ENCODE measurements around the gene RAB3GAP2. TPM values are rescaled to one million over a fixed set of nuclear protein-coding genes. Genes with fewer than 3 reads are reported as not detected.
"Not testable (repeated sequence)": the region's sequence is repeated elsewhere in the genome, so short reads cannot be mapped to it uniquely, and the experiment has no call there.

Gene RAB3GAP2, protein sequence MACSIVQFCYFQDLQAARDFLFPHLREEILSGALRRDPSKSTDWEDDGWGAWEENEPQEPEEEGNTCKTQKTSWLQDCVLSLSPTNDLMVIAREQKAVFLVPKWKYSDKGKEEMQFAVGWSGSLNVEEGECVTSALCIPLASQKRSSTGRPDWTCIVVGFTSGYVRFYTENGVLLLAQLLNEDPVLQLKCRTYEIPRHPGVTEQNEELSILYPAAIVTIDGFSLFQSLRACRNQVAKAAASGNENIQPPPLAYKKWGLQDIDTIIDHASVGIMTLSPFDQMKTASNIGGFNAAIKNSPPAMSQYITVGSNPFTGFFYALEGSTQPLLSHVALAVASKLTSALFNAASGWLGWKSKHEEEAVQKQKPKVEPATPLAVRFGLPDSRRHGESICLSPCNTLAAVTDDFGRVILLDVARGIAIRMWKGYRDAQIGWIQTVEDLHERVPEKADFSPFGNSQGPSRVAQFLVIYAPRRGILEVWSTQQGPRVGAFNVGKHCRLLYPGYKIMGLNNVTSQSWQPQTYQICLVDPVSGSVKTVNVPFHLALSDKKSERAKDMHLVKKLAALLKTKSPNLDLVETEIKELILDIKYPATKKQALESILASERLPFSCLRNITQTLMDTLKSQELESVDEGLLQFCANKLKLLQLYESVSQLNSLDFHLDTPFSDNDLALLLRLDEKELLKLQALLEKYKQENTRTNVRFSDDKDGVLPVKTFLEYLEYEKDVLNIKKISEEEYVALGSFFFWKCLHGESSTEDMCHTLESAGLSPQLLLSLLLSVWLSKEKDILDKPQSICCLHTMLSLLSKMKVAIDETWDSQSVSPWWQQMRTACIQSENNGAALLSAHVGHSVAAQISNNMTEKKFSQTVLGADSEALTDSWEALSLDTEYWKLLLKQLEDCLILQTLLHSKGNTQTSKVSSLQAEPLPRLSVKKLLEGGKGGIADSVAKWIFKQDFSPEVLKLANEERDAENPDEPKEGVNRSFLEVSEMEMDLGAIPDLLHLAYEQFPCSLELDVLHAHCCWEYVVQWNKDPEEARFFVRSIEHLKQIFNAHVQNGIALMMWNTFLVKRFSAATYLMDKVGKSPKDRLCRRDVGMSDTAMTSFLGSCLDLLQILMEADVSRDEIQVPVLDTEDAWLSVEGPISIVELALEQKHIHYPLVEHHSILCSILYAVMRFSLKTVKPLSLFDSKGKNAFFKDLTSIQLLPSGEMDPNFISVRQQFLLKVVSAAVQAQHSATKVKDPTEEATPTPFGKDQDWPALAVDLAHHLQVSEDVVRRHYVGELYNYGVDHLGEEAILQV (N-terminal part only)
- total RNA-seq: 33.0 TPM

DNA sequence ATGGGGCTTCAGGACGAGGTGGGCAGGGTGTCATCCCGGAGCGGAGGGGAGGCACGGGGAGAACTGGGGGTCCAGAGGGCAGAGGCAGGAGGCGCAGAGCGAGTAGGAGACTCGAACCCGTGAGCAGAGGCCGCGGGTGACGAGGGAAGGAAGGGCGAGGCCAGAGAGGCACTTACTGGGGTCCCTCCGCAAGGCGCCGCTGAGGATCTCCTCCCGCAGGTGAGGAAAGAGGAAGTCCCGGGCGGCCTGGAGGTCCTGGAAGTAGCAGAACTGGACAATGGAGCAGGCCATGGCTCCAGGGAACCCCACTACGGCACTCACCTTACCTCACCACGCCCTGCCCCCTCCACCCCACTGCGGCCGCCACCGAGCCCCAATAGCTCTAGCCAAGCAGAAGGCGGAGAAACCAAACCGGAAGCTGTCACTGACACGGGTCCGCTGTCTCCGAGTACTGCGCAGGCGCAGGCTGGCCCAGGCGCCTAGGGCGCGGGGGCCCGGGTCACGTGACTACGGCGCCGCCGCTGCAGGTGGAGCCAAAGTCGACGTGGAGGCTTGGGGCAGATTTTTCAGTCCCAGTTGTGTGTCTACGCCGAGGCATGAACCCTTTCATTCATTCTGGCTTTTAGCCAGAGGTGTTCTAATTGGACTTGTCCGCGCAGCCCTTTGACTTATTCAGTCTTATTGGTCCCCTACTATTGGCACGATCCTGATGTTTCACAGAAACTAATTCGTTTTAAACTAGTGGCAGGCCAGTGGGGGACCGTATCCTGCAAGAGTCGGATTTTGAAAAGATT lies at the start of gene RAB3GAP2:
Gene RAB3GAP2, minus strand, starts transcription at position 407 of the 794 bp plus-strand sequence. Its CDS starts 116 bp downstream, at position 291.
- DNase-seq (ENCODE audit: low spot score in 2 of 2) (peak; percentile 75 to 89), FAIRE-seq (no peak)

DNA sequence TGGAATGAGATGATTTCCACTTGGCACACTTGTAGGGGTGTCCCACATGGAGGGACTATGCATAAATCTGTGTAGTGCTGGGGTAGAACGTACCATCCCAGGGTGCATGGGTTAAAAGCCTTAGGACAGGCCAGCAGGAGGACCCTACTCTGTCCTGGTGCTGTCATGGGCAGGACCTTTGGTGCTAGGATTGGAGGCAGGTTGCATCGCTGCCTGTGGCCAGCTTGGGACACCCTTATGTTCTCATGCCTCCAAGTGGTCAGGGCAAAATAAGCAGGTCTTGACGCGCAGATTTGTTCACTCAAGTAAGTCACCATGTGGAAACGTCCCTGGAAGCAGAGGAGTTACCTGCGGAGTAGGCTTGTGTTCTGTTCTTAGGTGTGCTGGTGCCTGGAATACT lies 49.5 kb upstream of the RAB3GAP2 start:
- DNase-seq (ENCODE audit: low spot score in 2 of 2) (no peak), FAIRE-seq (no peak)

DNA sequence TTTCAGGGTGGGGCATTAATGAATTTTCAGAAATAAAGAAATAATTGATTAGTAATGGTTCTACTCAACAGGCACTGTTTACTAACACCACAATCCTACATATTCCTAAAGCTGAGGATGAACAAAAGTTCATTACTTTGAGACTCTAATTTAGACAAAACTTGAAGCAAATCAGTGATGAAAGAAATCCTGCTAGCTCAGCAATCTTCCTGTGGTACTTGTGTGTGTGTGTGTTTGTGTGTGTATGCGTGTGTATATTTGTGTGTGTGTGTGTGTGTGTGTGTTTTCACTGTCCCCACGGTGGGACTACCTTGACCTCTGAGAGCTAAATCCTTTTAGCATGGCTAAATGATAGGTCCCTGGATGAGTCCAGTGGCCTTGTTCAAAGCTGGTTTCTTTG lies 48.5 kb upstream of the RAB3GAP2 start:
- FAIRE-seq (no peak), DNase-seq (ENCODE audit: low spot score in 2 of 2) (no peak)

DNA sequence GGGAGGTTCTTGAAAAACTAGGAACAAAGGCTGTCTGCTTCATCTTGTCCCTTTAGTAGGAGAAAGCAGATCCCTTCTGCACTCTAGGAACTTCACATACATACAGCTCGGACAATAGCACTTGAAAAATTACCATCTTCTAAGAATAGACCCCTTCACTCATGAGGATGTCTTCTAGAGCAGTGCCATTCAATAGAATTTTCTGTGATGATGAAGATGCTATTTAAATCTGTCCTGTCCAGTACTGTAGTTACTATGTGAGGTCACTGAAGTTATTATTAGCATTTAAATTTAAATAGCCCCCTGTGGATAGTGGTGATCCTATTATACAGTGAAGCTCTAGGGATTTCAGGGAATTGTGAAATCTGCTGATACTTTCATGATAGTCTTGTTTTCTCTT lies 46.4 kb upstream of the RAB3GAP2 start:
- FAIRE-seq (no peak), DNase-seq (ENCODE audit: low spot score in 2 of 2) (no peak)

DNA sequence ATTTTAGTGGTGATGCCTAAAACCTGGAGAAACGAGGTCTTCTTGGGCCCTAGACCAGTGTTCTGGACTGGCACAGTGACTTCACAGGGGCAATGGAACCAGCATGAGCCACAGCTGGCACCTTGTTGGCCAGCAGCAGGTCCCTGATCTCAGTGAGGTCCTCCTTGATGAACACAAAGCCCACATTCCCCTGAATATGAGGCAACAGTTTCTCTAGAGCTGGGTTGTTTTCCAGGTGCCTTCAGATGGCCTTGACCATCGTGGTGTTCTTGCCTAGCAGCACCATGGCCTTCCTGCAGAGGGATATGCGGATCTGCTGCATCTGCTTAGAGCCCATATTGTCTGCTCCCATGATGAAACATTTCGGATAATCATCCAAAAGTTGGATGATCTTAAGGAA lies 44.9 kb upstream of the RAB3GAP2 start:
- FAIRE-seq (no peak), DNase-seq (ENCODE audit: low spot score in 2 of 2) (no peak)

DNA sequence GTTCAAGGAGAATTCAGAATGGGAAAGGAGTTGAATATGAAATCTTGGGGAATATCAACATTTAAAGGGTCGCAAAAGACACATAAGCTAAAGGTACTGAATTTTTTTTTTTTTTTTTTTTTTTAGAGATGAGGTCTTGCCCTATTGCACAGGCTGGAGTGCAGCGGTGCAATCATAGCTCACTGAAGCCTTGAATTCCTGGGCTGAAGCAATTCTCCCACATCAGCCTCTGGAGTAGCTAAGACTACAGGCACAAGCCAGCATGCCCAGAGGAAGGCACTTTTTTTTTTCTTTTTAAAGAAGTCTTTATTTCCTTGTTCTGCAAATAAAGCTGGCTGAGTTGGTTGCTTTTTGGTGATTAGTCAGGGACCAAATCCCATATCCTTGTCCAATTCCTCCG lies 44.1 kb upstream of the RAB3GAP2 start:
- FAIRE-seq: no peak
- DNase-seq (ENCODE audit: low spot score in 2 of 2): no peak

DNA sequence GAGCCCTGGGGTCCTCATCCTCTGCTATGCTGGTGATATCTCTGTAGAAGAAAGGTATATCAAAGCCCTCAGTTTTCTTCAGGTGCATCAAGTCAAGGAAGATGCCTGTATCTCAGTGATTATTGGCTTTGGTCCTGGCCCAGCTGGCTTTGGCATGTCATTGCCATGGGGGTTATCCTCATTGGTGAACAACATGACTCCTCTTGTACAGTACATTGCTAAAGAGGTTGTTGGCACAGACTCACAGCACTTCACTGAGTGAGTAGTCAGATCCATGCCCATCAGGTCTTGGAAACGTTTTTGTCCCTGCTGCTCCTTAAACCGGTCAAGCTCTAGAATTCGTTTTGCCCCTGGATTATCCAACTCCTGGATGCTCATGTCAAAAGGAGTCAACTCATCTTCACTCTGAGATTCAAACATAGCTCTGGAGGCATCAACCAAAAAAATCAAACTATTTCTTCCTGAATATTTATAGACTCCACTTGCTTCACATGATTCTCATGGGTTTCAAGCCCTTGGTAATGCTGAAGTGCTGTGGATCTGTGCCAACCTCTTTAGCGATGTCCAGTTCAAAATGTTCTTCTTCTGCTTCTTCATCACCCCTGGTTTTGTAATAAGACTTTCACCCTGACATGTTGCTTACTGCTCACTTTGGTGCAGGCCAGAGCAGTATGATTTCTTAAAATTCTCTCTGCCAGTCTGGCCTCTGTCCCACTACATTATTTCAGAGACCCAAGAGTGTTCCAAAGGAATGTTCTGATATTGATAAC lies 43.0 kb upstream of the RAB3GAP2 start:
- DNase-seq (ENCODE audit: low spot score in 2 of 2) (no peak), FAIRE-seq (no peak)

DNA sequence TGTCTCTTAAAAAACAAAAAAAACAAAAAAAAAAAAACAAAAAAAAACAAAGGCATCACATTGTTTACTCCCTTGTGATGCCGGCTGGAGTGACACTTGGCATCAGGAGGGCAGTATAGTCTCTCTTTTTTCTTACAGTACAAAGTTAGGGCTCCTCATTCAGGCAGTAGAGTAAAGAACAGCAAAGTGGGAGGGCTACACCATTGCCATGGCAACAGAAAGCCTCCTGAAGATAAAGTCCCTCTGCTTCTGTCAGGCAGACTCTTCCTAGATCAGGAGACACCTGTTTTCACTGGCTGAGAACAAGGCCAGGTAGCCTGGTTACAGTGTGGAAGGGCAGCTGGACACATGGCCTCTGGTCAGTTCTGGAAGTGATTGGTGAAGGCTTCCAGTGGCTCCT lies 41.3 kb upstream of the RAB3GAP2 start:
- no peak for FAIRE-seq

DNA sequence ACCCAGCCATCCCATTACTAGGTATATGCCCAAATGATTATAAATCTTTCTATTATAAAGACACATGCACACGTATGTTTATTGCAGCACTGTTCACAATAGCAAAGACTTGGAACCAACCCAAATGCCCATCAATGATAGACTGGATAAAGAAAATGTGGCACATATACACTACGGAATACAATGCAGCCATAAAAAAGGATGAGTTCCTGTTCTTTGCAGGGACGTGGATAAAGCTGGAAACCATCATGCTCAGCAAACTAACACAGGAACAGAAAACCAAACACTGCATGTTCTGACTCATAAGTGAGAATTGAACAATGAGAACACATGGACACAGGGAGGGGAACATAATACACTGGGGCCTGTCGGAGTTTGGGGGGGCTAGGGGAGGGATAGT lies 37.9 kb upstream of the RAB3GAP2 start:
- not testable (repeated sequence) for DNase-seq (ENCODE audit: low spot score in 2 of 2); FAIRE-seq

More for the DNA sequence above, 41.3 kb upstream of the RAB3GAP2 start:
- DNase-seq (ENCODE audit: low spot score in 2 of 2): no peak

DNA sequence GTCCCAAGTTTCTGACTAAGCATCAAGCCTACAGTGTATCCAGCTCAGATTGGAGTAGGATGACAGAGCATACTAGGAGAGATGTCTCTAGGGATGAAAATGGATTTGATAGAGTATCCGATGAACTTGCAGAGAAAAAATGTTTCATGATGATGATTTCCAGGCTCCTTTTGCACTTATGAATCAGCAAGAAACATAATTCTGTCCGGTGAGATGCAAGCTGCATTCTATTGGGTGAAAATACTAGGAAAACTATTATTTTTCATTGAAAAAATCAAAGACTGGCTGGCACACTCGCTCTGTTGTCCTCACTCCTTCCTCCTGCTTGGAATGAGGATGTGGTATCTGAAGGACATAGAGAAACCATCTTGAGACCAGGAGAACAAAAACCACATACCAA lies 35.4 kb upstream of the RAB3GAP2 start:
- DNase-seq (ENCODE audit: low spot score in 2 of 2) (no peak), FAIRE-seq (no peak)

DNA sequence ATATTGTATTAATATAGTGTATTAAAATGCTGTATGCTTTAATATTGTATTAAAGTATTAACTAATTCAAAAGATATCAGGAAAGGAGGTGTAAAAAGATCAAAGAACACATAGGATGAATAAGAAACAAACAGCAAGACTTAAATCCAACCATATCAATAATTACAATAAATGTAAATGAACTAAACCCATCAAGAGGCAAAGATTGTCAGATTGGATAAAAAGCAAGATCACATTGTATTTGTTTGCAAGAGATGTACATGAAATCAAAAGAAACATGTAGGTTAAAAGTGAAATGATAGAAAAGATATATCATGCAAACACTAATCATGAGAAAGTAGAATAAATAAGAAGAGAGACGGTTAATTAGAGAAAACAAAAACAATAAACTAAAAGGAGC lies 34.1 kb upstream of the RAB3GAP2 start:
- DNase-seq (ENCODE audit: low spot score in 2 of 2): no peak
- no peak for FAIRE-seq

DNA sequence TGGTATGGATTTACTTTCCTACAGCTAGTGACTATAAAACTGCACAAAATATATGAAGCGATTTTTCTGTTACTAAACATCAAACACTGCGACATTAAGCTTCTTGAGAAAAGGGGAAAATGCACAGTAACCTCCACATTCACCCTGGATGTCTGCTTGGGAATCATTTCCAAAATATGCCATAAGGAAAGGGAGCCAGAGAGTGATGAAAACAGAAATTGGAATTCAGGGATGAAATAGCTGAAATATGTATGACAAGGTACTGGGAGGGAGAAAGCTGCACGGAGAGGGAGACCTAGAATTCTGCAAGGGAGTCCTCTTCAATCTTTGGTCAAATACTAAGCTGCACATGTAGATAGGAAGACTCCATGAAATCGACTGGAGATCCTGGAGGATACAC lies 31.6 kb upstream of the RAB3GAP2 start:
- no peak for FAIRE-seq

DNA sequence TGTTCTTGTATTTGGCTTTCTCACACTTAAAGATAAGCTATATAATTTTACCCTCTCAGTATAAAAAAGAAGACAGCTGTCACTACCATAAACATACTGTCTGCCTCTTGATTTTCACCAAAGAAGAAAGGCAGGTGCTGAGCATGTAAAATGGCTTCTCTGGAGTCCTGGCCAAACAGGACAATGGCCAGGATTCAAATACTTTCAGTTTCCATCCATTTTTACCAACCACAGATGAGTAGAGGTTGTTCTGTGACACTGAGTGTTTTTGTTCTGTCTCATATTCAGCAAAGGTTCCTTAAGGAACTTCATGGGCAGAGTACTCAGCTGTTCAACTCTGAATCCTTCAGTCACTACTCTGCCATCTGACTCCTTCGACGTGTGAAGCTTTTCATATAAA lies 29.4 kb upstream of the RAB3GAP2 start:
- DNase-seq (ENCODE audit: low spot score in 2 of 2) (no peak), FAIRE-seq (no peak)

More for the DNA sequence above, 31.6 kb upstream of the RAB3GAP2 start:
- DNase-seq (ENCODE audit: low spot score in 2 of 2): no peak

DNA sequence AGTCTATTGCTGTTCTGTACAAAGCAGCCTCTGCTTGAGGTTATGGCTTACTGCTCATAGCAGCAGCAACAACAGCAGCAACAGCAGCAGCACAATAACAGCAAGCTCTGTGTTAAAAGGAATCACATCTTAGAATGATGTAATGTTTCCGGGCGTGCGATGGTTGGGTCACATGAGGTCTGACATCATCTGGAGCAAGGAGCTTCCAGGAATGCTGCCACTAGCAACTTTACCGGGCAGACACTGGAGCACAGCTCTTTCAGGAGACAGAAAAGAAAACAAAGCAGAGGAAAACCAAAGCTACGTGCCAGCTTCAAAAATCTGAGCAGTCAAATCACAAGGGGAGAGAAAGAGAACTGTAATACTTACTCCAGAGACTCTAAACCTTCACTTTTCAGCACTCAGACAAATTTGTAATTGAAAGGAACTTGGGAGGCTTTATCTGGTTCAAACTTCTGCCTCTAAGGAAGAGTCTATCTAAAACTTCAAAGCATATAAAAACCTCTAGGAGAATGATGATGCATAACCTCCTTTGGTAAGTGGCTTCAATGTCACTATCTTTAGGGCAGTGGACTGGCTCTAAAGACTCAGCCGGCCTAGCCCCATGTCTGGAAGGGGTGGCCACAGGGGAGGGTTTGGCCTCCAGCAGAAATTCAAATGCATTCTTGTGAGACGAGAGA lies 28.3 kb upstream of the RAB3GAP2 start:
- DNase-seq (ENCODE audit: low spot score in 2 of 2) (peak in 1 of 2 donors; percentile 48), FAIRE-seq (no peak)

DNA sequence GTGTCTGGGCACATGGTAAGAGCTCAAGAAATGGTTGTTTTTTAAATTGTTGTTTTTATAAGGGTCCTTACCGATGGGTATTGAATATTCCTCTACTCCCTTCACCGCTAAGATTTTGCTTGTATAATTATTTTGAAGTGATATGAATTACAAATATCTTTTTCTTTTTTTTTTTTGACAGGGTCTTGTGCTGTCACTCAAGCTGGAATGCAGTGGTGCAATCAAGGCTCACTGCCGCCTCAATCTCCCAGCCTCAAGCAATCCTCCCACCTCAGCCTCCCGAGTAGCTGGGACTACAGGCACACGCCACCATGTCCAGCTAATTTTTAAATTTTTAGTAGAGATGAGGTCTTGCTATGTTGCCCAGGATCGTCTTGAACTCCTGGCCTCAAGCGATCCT lies 27.1 kb upstream of the RAB3GAP2 start:
- DNase-seq (ENCODE audit: low spot score in 2 of 2) (no peak), FAIRE-seq (no peak)

DNA sequence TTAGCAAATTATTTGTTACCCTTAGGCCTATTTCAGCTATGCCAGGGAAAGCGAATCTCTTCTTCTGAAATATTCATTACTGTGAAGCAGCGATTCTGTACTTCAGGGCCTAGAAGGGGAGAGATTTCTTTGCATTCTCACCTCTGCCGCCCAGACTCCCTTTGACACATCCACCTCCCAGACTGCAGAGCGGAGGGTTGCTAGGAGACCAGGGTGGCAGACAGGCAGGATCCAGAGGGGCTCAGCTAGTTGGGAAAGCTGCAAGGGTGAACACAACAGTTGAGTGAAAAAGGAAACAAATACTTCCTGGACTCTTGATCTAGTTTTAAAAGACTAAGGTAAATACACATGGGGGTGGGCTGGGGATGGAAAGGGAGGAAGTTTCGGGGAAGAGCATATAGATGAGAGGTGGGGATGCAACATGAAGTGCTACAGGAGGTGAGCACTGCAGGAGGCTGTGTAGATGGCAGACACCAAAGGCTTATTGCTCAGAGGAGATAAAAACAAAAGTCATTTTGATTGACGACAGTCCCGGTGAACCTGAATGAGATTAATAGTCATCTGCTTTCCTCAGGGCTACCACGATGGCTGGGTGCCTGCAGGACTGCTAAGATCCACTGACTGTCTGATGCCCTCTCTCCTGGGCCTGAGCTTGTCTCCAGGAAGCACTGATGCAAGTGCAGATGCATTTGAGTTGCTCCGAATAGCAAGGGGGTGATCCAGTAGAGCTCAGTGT lies 26.4 kb upstream of the RAB3GAP2 start:
- FAIRE-seq: no peak
- DNase-seq (ENCODE audit: low spot score in 2 of 2): no peak

DNA sequence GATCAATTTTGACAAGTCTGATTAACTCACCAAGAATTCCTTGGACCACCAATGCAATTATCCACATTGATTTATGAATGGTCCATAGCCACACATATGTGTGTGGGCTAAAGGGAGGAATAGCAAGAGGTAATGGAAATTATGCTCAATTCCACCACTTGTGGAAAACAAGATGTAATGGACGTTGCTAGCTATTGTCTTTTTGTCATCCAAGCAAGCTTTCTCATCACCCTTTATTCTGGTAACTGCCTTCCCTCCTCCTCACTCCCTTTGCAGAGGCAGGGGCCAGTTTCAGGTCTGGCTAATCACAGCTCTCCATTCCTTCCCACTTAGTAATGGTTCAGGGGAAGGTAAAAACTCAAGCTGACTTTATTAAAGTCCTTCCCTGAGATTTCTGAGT lies 24.7 kb upstream of the RAB3GAP2 start:
- DNase-seq (ENCODE audit: low spot score in 2 of 2): no peak
- no peak for FAIRE-seq

DNA sequence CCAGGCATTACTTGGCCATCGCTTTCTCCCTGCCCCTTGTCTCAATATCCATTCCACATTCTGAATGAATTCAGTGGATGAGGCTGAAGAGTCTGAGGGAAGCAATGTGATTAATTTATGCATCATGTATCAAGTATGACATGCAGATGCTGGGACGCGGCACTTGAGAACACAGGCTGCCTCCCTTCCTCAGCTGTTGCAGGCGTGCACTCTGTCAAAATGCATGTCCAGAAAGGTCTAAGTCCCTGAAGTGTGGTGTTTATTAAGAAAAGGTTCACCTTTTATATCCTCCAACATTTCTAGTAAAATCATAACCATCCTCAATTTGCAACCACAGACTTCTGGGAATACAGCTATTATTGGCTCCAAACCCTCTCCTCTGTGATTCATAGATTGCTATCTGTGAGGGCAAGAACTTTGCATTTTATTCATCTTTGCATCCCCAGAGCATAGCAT lies 22.6 kb upstream of the RAB3GAP2 start:
- DNase-seq (ENCODE audit: low spot score in 2 of 2) (no peak), FAIRE-seq (no peak)
